Prostate gland (tissue), 2 donors: Measurements from ENCODE around the gene TSEN15. TPM values are rescaled to one million over a fixed set of nuclear protein-coding genes. Genes with fewer than 3 reads are reported as not detected.

Experiments used
- DNase-seq: peaks from one replicate; pipeline ENCODE4 v3.0.0-alpha.2; 2019; ENCODE audit warnings: low spot score
- H3K27ac ChIP-seq, 2 donors: fragments of 200-600 bp; sonication (generic); 2 replicates each; pipeline ENCODE4 v1.5.1; 2017 to 2019
- H3K27me3 ChIP-seq: fragments of 200-600 bp; sonication (generic); replicated peaks from 2 replicates; pipeline ENCODE4 v1.5.1; 2019; ENCODE audit not compliant: insufficient read depth
- H3K36me3 ChIP-seq, 2 donors: fragments of 200-600 bp; sonication (generic); 1 replicate in 1 of 2; 2 replicates in 1 of 2; pipeline versions ENCODE4 v1.5.1 to v1.8.1; 2017 to 2019
- H3K4me1 ChIP-seq: fragments of 200-600 bp; sonication (generic); replicated peaks from 2 replicates; pipeline ENCODE4 v1.5.1; 2019
- H3K4me3 ChIP-seq, 2 donors: fragments of 200-600 bp; sonication (generic); 2 replicates each; pipeline ENCODE4 v1.5.1; 2017 to 2019
- H3K9me3 ChIP-seq: fragments of 200-600 bp; sonication (generic); 2 replicates; pipeline ENCODE4 v1.5.1; 2017
- CTCF ChIP-seq, 4 experiments: fragments of 200-600 bp in 2 of 4; fragments of 450-650 bp in 2 of 4; sonication (generic) in 2 of 4; IDR thresholded peaks; 1 replicate in 3 of 4; 2 replicates in 1 of 4; pipeline ENCODE4 v1.5.1; 2016 to 2019; ENCODE audit warnings: antibody characterized with exemption in 4 of 4, mild to moderate bottlenecking in 2 of 4, moderate library complexity in 2 of 4
- POLR2A ChIP-seq: fragments of 450-650 bp; IDR thresholded peaks from one replicate; pipeline ENCODE4 v1.6.1; 2016; ENCODE audit warnings: antibody characterized with exemption, mild to moderate bottlenecking
- POLR2AphosphoS5 ChIP-seq: sonication (generic); formaldehyde crosslinking; IDR thresholded peaks from one replicate; pipeline ENCODE4 v1.6.1; 2017; ENCODE audit warnings: antibody characterized with exemption
- WGBS: methylation state at CpG from one replicate; pipeline ENCODE4 v1.1.5; 2018; 5-methylcytosine and 5-hydroxymethylcytosine counted together
- intact Hi-C: fragments of 100-400 bp; cut with DNase I; formaldehyde crosslinking; loops from one replicate; pipeline ENCODE4 v1.14.2; 2022
- total RNA-seq, 2 donors: library from RNA; depleted of rRNA; stranded (reverse); fragments of >200 nt; gene quantifications; one replicate each; pipeline ENCODE4 v1.1.0, GENCODE V29; 2016

Gene TSEN15
- total RNA-seq, 2 donors from 2014 or later: 33.4 to 36.8 TPM

- no peak for DNase-seq
- Histone ChIP-seq H3K4me1 (no peaks in the 10 kb centered on the region), H3K27ac (no peak overlapping the region), H3K9me3 (no peaks in the 10 kb centered on the region), H3K4me3 (no peak overlapping the region), H3K36me3 (no peaks in the 10 kb centered on the region), H3K27me3 (no peaks in the 10 kb centered on the region)
- intact Hi-C loops: no loop called here
- WGBS: 88% methylated on average over 2 of the region's 2 CpGs
- TF ChIP-seq POLR2AphosphoS5 (no peak), POLR2A (no peak), CTCF (IDR thresholded peaks at IDR 0.05) (no peak)
Observed at GRCh38 chr1:184049836-184050468, 1.6 kb upstream of the TSEN15 start.

GRCh38 chr1:184050636-184051035, 894 bp upstream of the TSEN15 start:
- no peaks in the 10 kb centered on the region for H3K27me3 ChIP-seq
- H3K4me1 ChIP-seq: no peaks in the 10 kb centered on the region
- H3K9me3 ChIP-seq: no peaks in the 10 kb centered on the region
- no peak for DNase-seq
- intact Hi-C loops: no loop called here
- no peak overlapping the region for H3K4me3 ChIP-seq
- TF ChIP-seq POLR2AphosphoS5 (no peak), POLR2A (no peak), CTCF (IDR thresholded peaks at IDR 0.05) (no peak)
- no peaks in the 10 kb centered on the region for H3K36me3 ChIP-seq
- peak overlapping the region; percentile 83 to 87 for H3K27ac ChIP-seq

GRCh38 chr1:184051138-184051484, 419 bp upstream of the TSEN15 start:
- 2% methylated on average over 6 of the region's 6 CpGs for WGBS
- peak; percentile 13 for DNase-seq
- Histone ChIP-seq H3K27ac (peak overlapping the region; percentile 83 to 87), H3K27me3 (no peaks in the 10 kb centered on the region), H3K36me3 (no peaks in the 10 kb centered on the region), H3K9me3 (no peaks in the 10 kb centered on the region), H3K4me3 (peak overlapping the region; percentile 78 to 84), H3K4me1 (no peaks in the 10 kb centered on the region)
- no peak for TF ChIP-seq POLR2A
- intact Hi-C loops: no loop called here

- Histone ChIP-seq H3K4me1 (no peaks in the 10 kb centered on the region), H3K4me3 (peak overlapping the region; percentile 78 to 84), H3K9me3 (no peaks in the 10 kb centered on the region), H3K27ac (peak overlapping the region; percentile 83 to 87), H3K27me3 (no peaks in the 10 kb centered on the region), H3K36me3 (no peaks in the 10 kb centered on the region)
- no peak for DNase-seq
- whole genome bisulfite sequencing: 2% methylated on average over 7 of the region's 7 CpGs
- TF ChIP-seq CTCF (IDR thresholded peaks at IDR 0.05) (no peak), POLR2AphosphoS5 (no peak), POLR2A (no peak)
- intact Hi-C loops: no loop called here
Observed at GRCh38 chr1:184052194-184052559, 647 bp downstream of the TSEN15 start.

- Histone ChIP-seq H3K27me3 (no peaks in the 10 kb centered on the region), H3K9me3 (no peaks in the 10 kb centered on the region), H3K27ac (no peak overlapping the region), H3K4me1 (no peaks in the 10 kb centered on the region), H3K4me3 (peak overlapping the region in 1 of 2 donors; percentile 78), H3K36me3 (no peaks in the 10 kb centered on the region)
- 55% methylated on average over 3 of the region's 3 CpGs for WGBS
- no peak for DNase-seq
- intact Hi-C loops: no loop called here
- TF ChIP-seq POLR2AphosphoS5 (no peak), CTCF (IDR thresholded peaks at IDR 0.05) (no peak)
Observed at GRCh38 chr1:184052750-184053149, 1.2 kb downstream of the TSEN15 start.
